NCI-H2171 (cell line): ENCODE results near the gene DIPK1C.

Experiments
- DNase-seq: peaks from one replicate; lab custom pipeline; 2025; lab: John Stamatoyannopoulos, UW

Gene DIPK1C

GRCh38 chr18:74451148-74451547 is 6.0 kb downstream of the DIPK1C start:
- DNase-seq, result no peak

GRCh38 chr18:74450626-74451025 is 6.5 kb downstream of the DIPK1C start:
- no peak for DNase-seq

GRCh38 chr18:74447404-74448152 is 9.5 kb downstream of the DIPK1C start:
- no peak for DNase-seq

GRCh38 chr18:74446631-74447403 is 10.3 kb downstream of the DIPK1C start:
- DNase-seq, result no peak

GRCh38 chr18:74446178-74446577 is 10.9 kb downstream of the DIPK1C start:
- DNase-seq, result no peak

- DNase-seq, result no peak
Measured at GRCh38 chr18:74445585-74445984, 11.5 kb downstream of the DIPK1C start.

- DNase-seq, result no peak
Measured at GRCh38 chr18:74444104-74444503, 13.0 kb downstream of the DIPK1C start.

GRCh38 chr18:74440808-74441427 is 16.2 kb downstream of the DIPK1C start:
- no peak for DNase-seq

GRCh38 chr18:74438091-74438490 is 19.0 kb downstream of the DIPK1C start:
- DNase-seq, result no peak

GRCh38 chr18:74436158-74436769 is 20.8 kb downstream of the DIPK1C start:
- no peak for DNase-seq

- DNase-seq, result no peak
Measured at GRCh38 chr18:74435740-74436139, 21.4 kb downstream of the DIPK1C start.

- no peak for DNase-seq
Measured at GRCh38 chr18:74434466-74434865, 22.6 kb downstream of the DIPK1C start.

- DNase-seq, result no peak
Measured at GRCh38 chr18:74430806-74431571, 26.1 kb downstream of the DIPK1C start.

GRCh38 chr18:74430231-74430630 is 26.9 kb downstream of the DIPK1C start:
- no peak for DNase-seq

- no peak for DNase-seq
Measured at GRCh38 chr18:74429096-74429495, 28.0 kb downstream of the DIPK1C start.

GRCh38 chr18:74427442-74428112 is 29.5 kb downstream of the DIPK1C start:
- DNase-seq, result no peak

GRCh38 chr18:74425876-74426275 is 31.2 kb downstream of the DIPK1C start:
- no peak for DNase-seq

- no peak for DNase-seq
Measured at GRCh38 chr18:74425161-74425560, 31.9 kb downstream of the DIPK1C start.

GRCh38 chr18:74422541-74422940 is 34.6 kb downstream of the DIPK1C start:
- no peak for DNase-seq

GRCh38 chr18:74420926-74421325 is 36.2 kb downstream of the DIPK1C start:
- DNase-seq, result no peak

- no peak for DNase-seq
Measured at GRCh38 chr18:74420481-74420880, 36.6 kb downstream of the DIPK1C start.
